Measurements from ENCODE around the gene VCY.
"Not testable (repeated sequence)": the region's sequence is repeated elsewhere in the genome, so short reads cannot be mapped to it uniquely, and the experiment has no call there.

Gene VCY

GRCh38 chrY:13986373-13986772, at the start of gene VCY:
Gene VCY, minus strand, starts transcription at chrY:13986473. Its CDS starts 33 bp downstream, at chrY:13986440.
- DNase-seq = not testable (repeated sequence)

- DNase-seq = not testable (repeated sequence)
Measured at GRCh38 chrY:14030395-14030794, 44.1 kb upstream of the VCY start.

- DNase-seq = not testable (repeated sequence)
Measured at GRCh38 chrY:14011916-14012315, 25.6 kb upstream of the VCY start.

- DNase-seq = not testable (repeated sequence)
Measured at GRCh38 chrY:13942406-13942805, 43.9 kb downstream of the VCY start.
